Uterus (tissue), 4 donors: ENCODE results near the gene CLDN14. TPM values are rescaled to one million over a fixed set of nuclear protein-coding genes. Genes with fewer than 3 reads are reported as not detected.

Source experiments
- DNase-seq, 2 donors: peaks; one replicate each; pipeline ENCODE4 v3.0.0-alpha.2; 2019 to 2020
- H3K27ac ChIP-seq, 2 donors: fragments of 200-600 bp; sonication (generic); 1 replicate in 1 of 2; 2 replicates in 1 of 2; pipeline ENCODE4 v1.5.1; 2016 to 2018
- H3K27me3 ChIP-seq, 2 donors: fragments of 200-600 bp; sonication (generic); one replicate each; pipeline ENCODE4 v1.5.1; 2018 to 2019; ENCODE audit warnings: control low read depth in 1 of 2
- H3K36me3 ChIP-seq, 2 donors: fragments of 200-600 bp; sonication (generic); one replicate each; pipeline ENCODE4 v1.5.1; 2019; ENCODE audit warnings: control low read depth in 1 of 2
- H3K4me1 ChIP-seq, 2 donors: fragments of 200-600 bp; sonication (generic); one replicate each; pipeline ENCODE4 v1.5.1; 2018 to 2019; ENCODE audit warnings: control low read depth in 1 of 2
- H3K4me3 ChIP-seq, 2 donors: fragments of 200-600 bp; sonication (generic); 1 replicate in 1 of 2; 2 replicates in 1 of 2; pipeline ENCODE4 v1.5.1; 2018 to 2019; ENCODE audit warnings: mild to moderate bottlenecking in 1 of 2
- H3K9me3 ChIP-seq, 2 donors: fragments of 200-600 bp; sonication (generic); one replicate each; pipeline ENCODE4 v1.5.1; 2019; ENCODE audit warnings: control low read depth in 1 of 2
- POLR2A ChIP-seq, 2 donors: fragments of 450-650 bp; IDR thresholded peaks; one replicate each; pipeline ENCODE4 v1.6.1; 2016; ENCODE audit warnings: antibody characterized with exemption in 2 of 2, mild to moderate bottlenecking in 1 of 2, moderate library complexity in 1 of 2
- intact Hi-C: fragments of 100-400 bp; cut with DNase I; formaldehyde crosslinking; loops from one replicate; pipeline ENCODE4 v1.15.1; 2023; ENCODE audit warnings: low total_unique reads
- total RNA-seq, 4 donors: library from RNA; depleted of rRNA in 3 of 4; stranded (reverse); fragments of >200 nt in 3 of 4; gene quantifications; one replicate each; pipeline versions ENCODE4 v1.1.0 to v1.2.4, GENCODE V29; 2014 to 2023
- TF ChIP-seq, protein P1 (sequence below), 4 experiments: fragments of 200-600 bp in 2 of 4; fragments of 450-650 bp in 2 of 4; sonication (generic) in 2 of 4; IDR thresholded peaks; one replicate each; pipeline ENCODE4 v1.5.1; 2016 to 2019; ENCODE audit warnings: antibody characterized with exemption in 4 of 4, mild to moderate bottlenecking in 2 of 4, moderate library complexity in 1 of 4
- donor health status: DM: yes; HTN: yes; CAD: no.

Gene CLDN14
- total RNA-seq, 4 donors from 2014 or later, result not detected

DNA sequence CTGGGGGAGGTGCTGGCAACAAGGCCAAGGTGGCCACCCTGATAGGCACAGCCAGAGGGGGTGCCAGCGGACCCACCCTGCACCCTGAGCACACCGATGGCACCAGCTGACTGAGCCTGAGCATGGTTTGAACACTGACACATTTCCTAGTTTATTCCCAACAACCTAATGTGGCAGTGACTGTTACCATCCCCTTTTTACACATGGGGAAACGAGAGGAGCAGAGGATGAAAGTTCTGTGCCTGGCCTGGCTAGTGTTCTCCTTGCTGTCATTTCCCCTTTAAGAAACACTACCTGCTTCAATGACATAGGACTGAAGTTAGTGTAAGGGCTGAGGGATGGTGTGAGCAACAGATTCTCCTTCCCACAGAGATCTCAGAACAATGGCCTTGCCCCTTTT, 15.3 kb downstream of the CLDN14 start:
- no peaks in the 10 kb centered on the region for H3K4me1 ChIP-seq
- no peak for DNase-seq
- intact Hi-C loops, result no loop called here
- no peaks in the 10 kb centered on the region for H3K27me3 ChIP-seq
- H3K36me3 ChIP-seq, result no peaks in the 10 kb centered on the region
- no peak overlapping the region for H3K4me3 ChIP-seq
- no peaks in the 10 kb centered on the region for H3K9me3 ChIP-seq
- TF ChIP-seq, protein P1, sequence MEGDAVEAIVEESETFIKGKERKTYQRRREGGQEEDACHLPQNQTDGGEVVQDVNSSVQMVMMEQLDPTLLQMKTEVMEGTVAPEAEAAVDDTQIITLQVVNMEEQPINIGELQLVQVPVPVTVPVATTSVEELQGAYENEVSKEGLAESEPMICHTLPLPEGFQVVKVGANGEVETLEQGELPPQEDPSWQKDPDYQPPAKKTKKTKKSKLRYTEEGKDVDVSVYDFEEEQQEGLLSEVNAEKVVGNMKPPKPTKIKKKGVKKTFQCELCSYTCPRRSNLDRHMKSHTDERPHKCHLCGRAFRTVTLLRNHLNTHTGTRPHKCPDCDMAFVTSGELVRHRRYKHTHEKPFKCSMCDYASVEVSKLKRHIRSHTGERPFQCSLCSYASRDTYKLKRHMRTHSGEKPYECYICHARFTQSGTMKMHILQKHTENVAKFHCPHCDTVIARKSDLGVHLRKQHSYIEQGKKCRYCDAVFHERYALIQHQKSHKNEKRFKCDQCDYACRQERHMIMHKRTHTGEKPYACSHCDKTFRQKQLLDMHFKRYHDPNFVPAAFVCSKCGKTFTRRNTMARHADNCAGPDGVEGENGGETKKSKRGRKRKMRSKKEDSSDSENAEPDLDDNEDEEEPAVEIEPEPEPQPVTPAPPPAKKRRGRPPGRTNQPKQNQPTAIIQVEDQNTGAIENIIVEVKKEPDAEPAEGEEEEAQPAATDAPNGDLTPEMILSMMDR (IDR thresholded peaks at IDR 0.05), result no peak
- TF ChIP-seq POLR2A (IDR thresholded peaks at IDR 0.05), result no peak
- H3K27ac ChIP-seq, result no peak overlapping the region

DNA sequence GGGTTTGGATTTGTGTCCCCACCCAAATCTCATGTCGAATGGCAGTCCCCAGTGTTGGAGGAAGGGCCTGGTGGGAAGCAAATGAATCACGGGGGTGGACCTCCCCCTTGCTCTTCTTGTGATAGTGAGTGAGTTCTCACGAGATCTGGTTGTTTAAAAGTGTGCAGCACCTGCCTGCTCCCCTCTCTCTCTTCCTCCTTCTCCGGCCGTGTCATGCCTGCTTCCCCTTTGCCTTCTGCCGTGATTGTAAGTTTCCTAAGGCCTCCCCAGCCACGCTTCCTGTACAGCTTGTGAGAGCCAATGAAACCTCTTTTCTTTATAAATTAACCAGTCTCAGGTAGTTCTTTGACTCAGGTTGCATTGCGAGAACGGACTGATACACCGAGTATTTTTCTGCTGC, 15.9 kb downstream of the CLDN14 start:
- no peak for DNase-seq
- Histone ChIP-seq H3K27me3 (no peaks in the 10 kb centered on the region), H3K9me3 (no peaks in the 10 kb centered on the region), H3K4me1 (no peaks in the 10 kb centered on the region), H3K4me3 (no peak overlapping the region), H3K27ac (no peak overlapping the region), H3K36me3 (no peaks in the 10 kb centered on the region)
- intact Hi-C loops, result no loop called here
- TF ChIP-seq, protein P1 (IDR thresholded peaks at IDR 0.05), result no peak
- TF ChIP-seq POLR2A (IDR thresholded peaks at IDR 0.05), result no peak

DNA sequence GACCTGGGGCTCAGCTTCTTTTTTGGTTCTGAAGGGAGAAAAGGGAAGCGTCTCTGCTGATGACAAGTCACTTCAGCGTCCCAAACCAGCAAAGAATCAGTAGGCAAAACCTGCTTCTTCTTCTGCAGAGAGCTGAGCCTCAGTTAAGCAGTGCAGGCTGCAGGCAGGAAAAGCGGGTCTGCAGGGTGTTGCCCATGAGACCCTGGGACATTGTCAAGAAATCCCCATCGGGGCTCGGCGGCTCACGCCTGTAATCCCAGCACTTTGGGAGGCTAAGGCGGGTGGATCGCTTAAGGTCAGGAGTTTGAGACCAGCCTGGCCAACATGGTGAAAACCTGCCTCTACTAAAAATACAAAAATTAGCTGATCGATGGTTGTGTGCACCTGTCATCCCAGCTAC, 16.7 kb downstream of the CLDN14 start:
- H3K27ac ChIP-seq, result no peak overlapping the region
- TF ChIP-seq, protein P1 (IDR thresholded peaks at IDR 0.05), result no peak
- TF ChIP-seq POLR2A (IDR thresholded peaks at IDR 0.05), result no peak
- DNase-seq, result no peak
- H3K36me3 ChIP-seq, result no peaks in the 10 kb centered on the region
- no peaks in the 10 kb centered on the region for H3K4me1 ChIP-seq
- H3K4me3 ChIP-seq, result no peak overlapping the region
- H3K9me3 ChIP-seq, result no peaks in the 10 kb centered on the region
- intact Hi-C loops, result no loop called here
- H3K27me3 ChIP-seq, result no peaks in the 10 kb centered on the region

DNA sequence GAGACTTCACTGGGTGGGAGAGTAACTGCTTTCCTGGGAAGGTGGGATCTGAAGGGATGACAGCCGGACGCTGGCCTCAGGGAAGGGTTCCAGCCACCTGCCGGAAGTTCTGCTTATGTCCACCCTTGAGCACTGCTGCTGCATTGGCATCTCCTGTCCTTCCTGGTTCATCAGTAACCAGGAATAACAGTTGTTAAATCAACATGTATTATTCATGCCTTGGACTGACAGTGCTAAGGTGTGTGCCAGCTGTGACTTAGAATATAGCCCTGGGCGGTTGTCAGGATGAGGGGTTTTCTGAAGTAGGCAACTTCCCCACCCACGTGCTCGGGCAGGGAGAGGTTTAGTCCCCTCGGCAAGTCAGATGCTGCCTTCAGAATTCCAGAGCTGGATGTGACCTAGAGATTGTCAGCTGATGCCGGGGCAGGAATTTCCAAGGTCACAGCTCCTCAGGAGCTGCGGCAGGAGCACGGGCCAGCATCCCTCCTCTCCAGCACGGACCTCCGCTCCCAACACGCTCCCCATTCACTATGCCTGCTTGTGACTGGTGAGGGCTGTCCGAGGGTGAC, 17.9 kb downstream of the CLDN14 start:
- TF ChIP-seq POLR2A (IDR thresholded peaks at IDR 0.05), result no peak
- TF ChIP-seq, protein P1 (IDR thresholded peaks at IDR 0.05), result no peak
- Histone ChIP-seq H3K27me3 (no peaks in the 10 kb centered on the region), H3K9me3 (no peaks in the 10 kb centered on the region), H3K4me3 (no peak overlapping the region), H3K4me1 (no peaks in the 10 kb centered on the region), H3K36me3 (no peaks in the 10 kb centered on the region), H3K27ac (no peak overlapping the region)
- DNase-seq, result no peak
- intact Hi-C loops, result no loop called here

DNA sequence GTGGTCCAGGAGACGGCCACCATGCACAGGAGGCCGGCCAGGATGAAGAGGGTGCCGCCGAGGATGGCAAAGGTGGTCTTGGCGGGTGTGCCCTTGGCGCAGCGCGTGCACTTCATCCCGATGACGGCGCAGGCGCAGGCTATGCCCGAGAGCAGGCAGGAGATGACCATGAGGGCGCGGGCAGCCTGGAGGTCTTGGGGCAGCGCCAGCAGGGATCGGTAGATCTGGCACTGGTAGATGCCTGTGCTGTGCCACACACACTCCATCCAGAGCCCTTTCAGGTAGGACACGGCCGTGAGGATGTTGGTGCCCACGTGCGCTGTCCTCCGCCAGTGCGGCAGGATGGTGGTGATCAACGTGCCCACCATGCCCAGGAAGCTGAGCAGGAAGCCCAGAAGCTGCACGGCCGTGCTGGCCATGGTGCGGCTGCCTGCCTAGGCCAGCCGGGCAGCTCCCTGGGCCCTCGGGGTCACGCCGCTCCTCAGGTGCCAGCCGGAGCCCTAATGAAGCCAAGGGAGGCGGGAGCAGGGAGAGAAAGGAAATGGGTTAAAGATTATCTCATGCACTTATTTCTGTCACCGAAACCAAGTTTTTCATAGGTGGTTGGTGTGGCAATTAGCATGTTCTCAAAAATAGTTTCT, 18.5 kb downstream of the CLDN14 start:
- H3K4me3 ChIP-seq, result no peak overlapping the region
- TF ChIP-seq POLR2A (IDR thresholded peaks at IDR 0.05), result no peak
- TF ChIP-seq, protein P1 (IDR thresholded peaks at IDR 0.05), result no peak
- intact Hi-C loops, result no loop called here
- H3K36me3 ChIP-seq, result no peaks in the 10 kb centered on the region
- no peaks in the 10 kb centered on the region for H3K9me3 ChIP-seq
- no peak overlapping the region for H3K27ac ChIP-seq
- no peaks in the 10 kb centered on the region for H3K27me3 ChIP-seq
- DNase-seq, result no peak
- H3K4me1 ChIP-seq, result no peaks in the 10 kb centered on the region
